ENCODE results near the gene PTPRM. TPM values are rescaled to one million over a fixed set of nuclear protein-coding genes. Genes with fewer than 3 reads are reported as not detected.

PTPRM gene
- total RNA-seq, 4 donors from 2014 or later, result 21.4 to 41.8 (median 29.6) TPM

DNA sequence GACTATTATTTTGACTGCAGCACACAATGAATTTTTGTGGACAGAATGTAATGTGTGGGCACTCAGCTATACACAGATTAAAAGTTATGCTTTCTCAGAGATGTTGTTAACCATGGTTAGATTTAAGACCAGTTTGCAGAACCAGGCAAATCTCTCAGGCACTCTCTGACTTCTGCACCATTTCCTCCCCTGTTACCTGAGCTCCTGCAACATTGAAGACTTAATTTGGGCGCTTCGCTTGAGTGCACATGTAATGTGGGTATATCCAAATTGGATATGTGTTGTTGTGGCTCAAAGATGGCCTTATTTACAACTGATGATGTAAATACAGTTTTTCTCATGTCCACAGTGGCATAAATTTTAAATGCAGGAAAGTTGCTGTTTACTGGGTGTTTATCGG lies 469.4 kb downstream of the PTPRM start:
- TF ChIP-seq POLR2A (IDR thresholded peaks at IDR 0.05), result no peak
- TF ChIP-seq, protein P1, sequence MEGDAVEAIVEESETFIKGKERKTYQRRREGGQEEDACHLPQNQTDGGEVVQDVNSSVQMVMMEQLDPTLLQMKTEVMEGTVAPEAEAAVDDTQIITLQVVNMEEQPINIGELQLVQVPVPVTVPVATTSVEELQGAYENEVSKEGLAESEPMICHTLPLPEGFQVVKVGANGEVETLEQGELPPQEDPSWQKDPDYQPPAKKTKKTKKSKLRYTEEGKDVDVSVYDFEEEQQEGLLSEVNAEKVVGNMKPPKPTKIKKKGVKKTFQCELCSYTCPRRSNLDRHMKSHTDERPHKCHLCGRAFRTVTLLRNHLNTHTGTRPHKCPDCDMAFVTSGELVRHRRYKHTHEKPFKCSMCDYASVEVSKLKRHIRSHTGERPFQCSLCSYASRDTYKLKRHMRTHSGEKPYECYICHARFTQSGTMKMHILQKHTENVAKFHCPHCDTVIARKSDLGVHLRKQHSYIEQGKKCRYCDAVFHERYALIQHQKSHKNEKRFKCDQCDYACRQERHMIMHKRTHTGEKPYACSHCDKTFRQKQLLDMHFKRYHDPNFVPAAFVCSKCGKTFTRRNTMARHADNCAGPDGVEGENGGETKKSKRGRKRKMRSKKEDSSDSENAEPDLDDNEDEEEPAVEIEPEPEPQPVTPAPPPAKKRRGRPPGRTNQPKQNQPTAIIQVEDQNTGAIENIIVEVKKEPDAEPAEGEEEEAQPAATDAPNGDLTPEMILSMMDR (IDR thresholded peaks at IDR 0.05), result no peak
- intact Hi-C loops (cut with DNase I; ENCODE audit: low total_unique reads), result no loop called here
- 76 to 77% methylated on average over 3 of the region's 3 CpGs for WGBS, 2 donors
- H3K4me3 ChIP-seq (ENCODE audit: low read depth, poor library complexity, severe bottlenecking), result no peak overlapping the region
- DNase-seq (ENCODE audit: low spot score in 2 of 2), result no peak

DNA sequence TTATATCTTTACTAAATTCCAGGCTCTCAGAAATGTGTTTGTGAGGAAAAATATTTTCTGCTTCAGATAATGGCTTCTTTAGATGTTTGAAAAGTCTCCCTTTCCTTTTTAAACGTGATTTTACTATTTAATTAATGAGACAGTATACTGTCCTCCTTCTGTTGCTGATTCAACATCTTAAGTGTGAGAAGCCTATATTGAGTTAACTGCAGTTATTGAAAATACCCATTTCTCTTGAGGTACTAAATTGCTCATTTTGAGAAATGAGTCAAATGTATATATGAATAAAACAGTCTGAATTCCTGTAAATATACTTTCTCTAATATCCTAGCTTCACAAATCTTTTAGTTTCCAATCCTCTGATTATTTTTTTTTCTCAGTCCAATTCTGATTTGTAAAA lies 470.2 kb downstream of the PTPRM start:
- DNase-seq (ENCODE audit: low spot score in 2 of 2), result no peak
- intact Hi-C loops (cut with DNase I; ENCODE audit: low total_unique reads), result no loop called here
- H3K4me3 ChIP-seq (ENCODE audit: low read depth, poor library complexity, severe bottlenecking), result no peak overlapping the region
- TF ChIP-seq, protein P1 (IDR thresholded peaks at IDR 0.05), result no peak
- no peak for TF ChIP-seq POLR2A (IDR thresholded peaks at IDR 0.05)
- WGBS, 2 donors, result 57 to 61% methylated on average over 1 of the region's 1 CpG

DNA sequence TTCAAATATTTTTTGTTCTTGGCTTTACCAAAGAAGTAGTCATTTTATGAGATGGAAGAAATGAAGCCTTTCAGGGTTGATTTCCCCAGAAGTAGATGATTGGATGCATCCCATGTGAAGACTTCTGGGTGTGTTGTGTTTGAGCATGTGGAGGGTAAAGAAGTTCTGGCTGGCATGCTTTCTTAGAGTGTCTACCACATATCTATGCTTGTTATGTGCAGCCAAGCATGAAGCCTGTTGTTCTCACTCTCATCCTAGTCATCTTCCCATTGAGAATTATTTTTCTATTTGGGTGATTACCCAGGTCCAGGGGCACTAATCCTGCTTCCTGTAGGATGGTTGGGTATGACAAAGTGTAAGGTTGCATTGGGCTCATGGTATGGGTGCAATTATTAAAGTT lies 472.9 kb downstream of the PTPRM start:
- TF ChIP-seq, protein P1 (IDR thresholded peaks at IDR 0.05), result no peak
- TF ChIP-seq POLR2A (IDR thresholded peaks at IDR 0.05), result no peak
- no peak for DNase-seq (ENCODE audit: low spot score in 2 of 2)
- intact Hi-C loops (cut with DNase I; ENCODE audit: low total_unique reads), result no loop called here
- H3K4me3 ChIP-seq (ENCODE audit: low read depth, poor library complexity, severe bottlenecking), result no peak overlapping the region

DNA sequence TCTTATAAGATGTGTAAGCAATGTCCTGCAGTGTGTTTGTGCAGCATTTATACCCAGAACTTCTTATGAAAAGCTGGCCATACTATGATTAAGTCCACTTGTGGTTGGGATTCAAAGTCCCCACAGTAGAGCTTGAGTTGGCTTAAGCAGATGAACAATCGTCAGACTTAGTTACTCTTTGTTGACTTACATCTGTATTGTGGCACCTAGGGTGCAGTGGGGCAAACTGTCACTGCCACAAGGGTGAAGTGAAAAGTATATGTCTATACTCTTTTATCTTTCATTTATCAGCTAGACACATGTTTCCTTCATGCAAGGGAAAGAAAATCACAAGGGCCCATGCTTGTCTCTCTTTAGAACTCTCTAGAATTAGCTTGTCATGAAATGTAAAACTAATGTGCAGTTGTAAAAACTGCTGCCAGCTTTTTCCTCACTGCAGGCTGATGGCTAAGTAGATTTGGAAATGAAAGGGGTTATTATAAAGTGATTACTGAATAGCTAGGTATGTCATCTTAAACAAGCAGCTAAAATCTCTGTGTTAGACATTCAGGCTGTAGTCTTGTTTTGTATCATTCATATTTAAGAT lies 474.5 kb downstream of the PTPRM start:
- H3K4me3 ChIP-seq (ENCODE audit: low read depth, poor library complexity, severe bottlenecking), result no peak overlapping the region
- 88 to 90% methylated on average over 1 of the region's 1 CpG for WGBS, 2 donors
- DNase-seq (ENCODE audit: low spot score in 2 of 2), result no peak
- TF ChIP-seq, protein P1 (IDR thresholded peaks at IDR 0.05), result no peak
- TF ChIP-seq POLR2A (IDR thresholded peaks at IDR 0.05), result no peak
- intact Hi-C loops (cut with DNase I; ENCODE audit: low total_unique reads), result no loop called here

DNA sequence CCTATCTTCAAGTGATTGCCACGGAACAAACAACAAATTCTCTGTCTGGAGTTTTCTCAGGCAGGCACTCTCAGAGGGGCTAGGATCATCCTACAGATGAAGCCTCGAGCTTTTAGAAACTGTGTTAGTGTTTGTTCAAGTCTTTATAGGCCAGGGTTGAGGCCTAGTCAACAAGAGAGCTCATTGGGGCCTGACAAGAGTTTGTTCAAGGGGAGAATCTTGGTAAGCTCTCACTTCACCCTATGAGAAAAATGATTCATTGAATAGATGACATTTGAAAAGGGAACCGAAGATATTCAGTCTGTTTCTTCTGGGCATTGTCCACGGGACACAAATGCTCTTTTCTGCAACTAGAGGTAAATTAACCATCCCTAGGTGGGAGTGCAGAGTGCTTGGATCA lies 476.9 kb downstream of the PTPRM start:
- no peak overlapping the region for H3K4me3 ChIP-seq (ENCODE audit: low read depth, poor library complexity, severe bottlenecking)
- WGBS, 2 donors, result 70 to 80% methylated on average over 4 of the region's 4 CpGs
- intact Hi-C loops (cut with DNase I; ENCODE audit: low total_unique reads), result no loop called here
- no peak for DNase-seq (ENCODE audit: low spot score in 2 of 2)
- TF ChIP-seq POLR2A (IDR thresholded peaks at IDR 0.05), result no peak
- TF ChIP-seq, protein P1 (IDR thresholded peaks at IDR 0.05), result no peak

Data from lower leg skin (tissue), 4 donors.